ENCODE data around the gene LIME1.

LIME1 gene

DNA sequence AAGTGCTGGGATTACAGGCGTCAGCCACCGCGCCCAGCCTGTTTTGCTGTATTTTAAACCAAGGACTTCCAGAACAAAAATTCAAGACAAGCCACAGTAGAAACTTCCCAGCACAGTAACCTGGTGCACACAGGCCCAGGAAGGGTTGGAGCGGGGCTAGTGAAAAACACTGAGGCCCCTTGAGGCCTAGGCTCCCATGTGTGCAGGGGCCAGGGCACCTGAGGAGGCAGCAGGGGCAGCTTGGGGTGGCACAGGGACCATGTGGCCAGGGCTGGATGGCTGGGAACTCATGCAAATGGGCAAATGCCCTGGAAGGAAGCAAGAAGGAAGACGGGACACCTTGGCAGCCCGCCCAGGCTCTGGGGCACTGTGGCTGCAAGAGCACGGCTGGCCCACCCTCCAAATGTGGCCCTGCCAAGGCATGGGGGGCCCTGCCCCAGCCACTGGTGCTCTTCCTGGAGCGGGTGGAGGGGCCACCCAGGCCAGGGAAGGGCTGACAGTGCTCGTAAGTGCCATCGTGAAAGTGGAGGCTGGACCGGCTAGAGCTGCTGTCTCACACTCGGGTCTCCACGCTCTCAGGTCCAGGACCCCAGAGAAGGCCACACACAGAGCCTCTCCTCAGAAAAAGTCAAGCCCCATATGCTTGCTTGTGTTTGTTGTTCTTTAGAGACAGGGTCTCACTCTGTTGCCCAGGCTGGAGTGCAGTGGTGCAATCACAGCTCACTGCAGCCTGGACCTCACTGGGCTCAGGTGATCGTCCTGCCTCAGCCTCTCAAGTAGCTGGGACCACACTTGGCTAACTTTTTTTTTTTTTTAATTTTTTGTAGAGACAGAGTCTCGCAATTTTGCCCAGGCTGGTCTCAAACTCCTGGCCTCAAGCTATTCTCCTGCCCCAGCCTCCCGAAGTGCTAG is 13.4 kb downstream of the LIME1 start:
- DNase-seq (ENCODE audit: low spot score): no peak

GRCh38 chr20:63750807-63751470 is 14.5 kb downstream of the LIME1 start:
- peak; percentile 85 for DNase-seq (ENCODE audit: low spot score)

- DNase-seq (ENCODE audit: low spot score): no peak
Observed at GRCh38 chr20:63751471-63752271, 15.2 kb downstream of the LIME1 start.

- DNase-seq (ENCODE audit: low spot score): no peak
Observed at GRCh38 chr20:63752411-63753101, 16.1 kb downstream of the LIME1 start.

DNA sequence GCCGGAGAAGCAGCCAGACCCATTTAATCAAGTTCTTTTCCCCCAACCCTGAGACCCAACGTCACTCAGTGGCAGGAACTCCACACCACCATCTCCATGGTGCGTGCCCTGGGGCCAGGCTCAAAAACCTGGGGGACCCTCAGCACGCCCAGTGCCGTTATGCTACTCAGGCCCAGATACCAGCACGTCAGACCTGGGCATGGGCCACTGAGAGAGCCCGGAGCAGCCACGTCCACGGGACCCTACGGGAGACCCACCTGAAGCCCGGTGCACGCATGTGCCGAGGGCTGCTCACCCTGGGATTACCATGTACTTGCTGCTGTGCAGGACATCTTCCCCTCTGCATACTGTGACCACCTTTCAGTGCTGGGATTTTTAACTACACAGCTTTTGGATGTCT is 16.9 kb downstream of the LIME1 start:
- no peak for DNase-seq (ENCODE audit: low spot score)

GRCh38 chr20:63754008-63754407 is 17.5 kb downstream of the LIME1 start:
- no peak for DNase-seq (ENCODE audit: low spot score)

DNA sequence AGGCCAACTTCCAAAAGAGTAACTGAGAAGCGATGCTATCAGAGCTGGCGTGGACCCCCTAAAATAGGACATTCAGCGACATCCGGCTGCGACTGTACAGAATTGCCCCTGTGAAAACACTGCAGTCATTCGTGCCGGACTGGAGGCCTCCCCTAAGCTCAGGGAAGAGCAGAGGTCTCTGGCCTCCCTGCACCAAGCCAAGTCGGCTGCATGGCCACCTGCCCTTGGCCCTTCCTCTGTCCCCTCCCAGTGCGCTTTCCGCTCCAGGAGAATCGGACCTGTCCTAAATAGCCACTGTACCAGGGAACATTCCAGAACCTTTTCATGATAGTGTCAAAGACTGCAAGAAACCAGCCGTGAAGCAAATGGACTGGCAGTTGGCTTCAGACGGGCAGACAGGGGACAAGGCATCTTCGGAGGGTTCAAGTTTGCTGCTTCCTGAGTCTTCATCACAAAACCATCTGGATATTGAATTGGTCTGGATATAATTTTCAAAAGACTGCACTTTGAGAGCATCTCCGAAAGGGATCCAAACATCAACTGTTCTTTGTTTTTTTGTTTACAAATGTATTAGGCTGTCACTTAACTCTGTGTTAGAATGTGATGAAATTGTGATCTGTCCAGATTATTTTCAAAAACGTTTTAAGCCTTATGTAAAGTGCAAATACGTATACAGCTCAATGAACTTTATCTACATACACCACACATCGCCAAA is 19.6 kb downstream of the LIME1 start:
- DNase-seq (ENCODE audit: low spot score): no peak

DNA sequence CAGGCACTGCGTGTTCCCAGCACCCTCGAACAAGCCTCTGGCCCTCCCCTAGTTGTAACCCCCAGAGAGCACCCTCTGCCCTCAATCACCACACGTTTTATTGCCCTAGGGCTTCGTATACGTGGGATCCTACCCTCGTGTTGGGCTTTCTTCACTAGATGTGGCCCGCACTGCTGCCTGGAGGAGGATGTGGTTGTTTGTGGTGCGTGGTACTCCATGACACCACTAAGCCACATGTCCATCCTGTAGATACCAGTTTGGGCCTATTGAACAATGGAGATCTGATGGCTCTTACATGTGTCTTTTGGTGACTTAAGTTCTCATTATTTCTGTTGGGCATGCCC is 20.2 kb downstream of the LIME1 start:
- no peak for DNase-seq (ENCODE audit: low spot score)

- no peak for DNase-seq (ENCODE audit: low spot score)
Observed at GRCh38 chr20:63758152-63758551, 21.7 kb downstream of the LIME1 start.

GRCh38 chr20:63759377-63759901 is 23.0 kb downstream of the LIME1 start:
- no peak for DNase-seq (ENCODE audit: low spot score)

DNA sequence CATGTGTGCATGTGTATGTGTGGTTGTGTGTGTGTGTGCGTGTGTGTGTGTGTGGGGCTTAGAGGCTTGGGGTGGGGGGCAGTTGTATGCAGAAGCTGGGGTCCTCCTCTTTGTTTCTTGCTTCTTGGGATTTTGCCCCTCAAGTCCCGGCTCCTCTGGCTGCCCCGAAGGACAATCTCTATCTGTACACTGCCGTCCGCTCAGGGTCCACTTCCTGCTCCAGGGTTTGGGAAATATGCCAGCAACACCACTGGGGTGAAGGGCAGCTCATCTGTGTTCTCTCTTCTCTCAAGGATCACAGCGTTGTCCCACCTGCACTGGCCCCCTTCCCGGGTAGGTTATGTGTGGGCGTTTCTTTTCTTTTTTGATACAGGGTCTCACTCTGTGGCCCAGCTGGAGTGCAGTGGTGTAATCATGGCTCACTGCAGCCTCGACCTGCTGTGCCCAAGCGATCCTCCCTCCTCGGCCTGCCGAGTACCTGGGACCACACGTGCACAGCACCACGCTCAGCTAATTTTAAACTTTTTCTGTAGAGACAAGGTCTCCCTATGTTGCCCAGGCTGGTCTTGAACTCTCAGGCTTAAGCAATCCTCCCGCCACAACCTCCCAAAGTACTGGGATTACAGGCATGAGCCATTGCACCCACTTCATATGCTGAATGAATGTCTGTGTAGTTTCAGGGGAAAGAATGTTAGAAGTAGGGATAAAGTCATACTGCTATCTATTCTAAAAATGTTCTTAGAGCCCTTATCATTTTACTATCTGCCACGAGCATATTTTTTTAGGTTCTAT is 28.8 kb downstream of the LIME1 start:
- DNase-seq (ENCODE audit: low spot score): no peak

GRCh38 chr20:63765902-63766301 is 29.4 kb downstream of the LIME1 start:
- no peak for DNase-seq (ENCODE audit: low spot score)

- DNase-seq (ENCODE audit: low spot score): no peak
Observed at GRCh38 chr20:63766695-63767426, 30.4 kb downstream of the LIME1 start.

DNA sequence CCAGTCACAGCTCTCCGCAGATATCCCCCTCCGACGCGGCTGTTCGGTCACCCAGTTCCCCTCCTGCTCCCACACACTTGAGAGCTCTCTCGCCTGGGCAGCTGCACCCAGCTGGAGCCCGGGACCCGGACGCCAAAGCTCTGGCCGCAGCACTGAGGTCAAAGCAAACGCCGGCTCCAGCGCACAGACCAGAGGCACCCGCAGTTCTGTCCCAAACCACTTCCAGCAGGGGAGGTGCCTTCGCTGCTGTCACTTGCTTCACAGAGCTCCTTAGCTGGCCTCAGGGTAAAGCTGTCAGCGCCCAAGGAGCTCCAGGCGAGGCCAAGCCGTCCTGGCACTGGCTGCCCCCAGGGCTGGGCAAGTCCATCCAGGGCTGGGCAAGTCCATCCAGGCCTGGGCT is 31.0 kb downstream of the LIME1 start:
- DNase-seq (ENCODE audit: low spot score): no peak

DNA sequence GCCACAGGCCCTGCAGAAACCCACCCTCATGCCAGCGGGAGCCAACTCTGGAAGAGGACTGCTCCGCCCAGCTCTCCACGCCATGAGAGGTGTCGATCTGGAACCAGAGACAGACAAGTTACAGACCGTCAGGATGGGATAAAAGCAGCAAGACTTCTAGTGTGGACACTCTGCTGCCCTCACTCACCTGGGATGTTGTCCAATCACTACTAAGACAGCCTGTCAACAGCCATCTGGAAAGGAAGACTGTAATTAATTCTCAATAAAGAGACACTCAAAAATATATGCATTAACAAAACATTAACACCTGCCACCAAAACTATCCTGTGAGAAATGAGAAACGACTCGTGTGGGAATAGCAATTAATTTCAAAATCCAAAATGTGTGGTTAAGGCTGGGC is 31.4 kb downstream of the LIME1 start:
- no peak for DNase-seq (ENCODE audit: low spot score)

- DNase-seq (ENCODE audit: low spot score): no peak
Observed at GRCh38 chr20:63768591-63769515, 32.4 kb downstream of the LIME1 start.

GRCh38 chr20:63769891-63770474 is 33.5 kb downstream of the LIME1 start:
- DNase-seq (ENCODE audit: low spot score): no peak

DNA sequence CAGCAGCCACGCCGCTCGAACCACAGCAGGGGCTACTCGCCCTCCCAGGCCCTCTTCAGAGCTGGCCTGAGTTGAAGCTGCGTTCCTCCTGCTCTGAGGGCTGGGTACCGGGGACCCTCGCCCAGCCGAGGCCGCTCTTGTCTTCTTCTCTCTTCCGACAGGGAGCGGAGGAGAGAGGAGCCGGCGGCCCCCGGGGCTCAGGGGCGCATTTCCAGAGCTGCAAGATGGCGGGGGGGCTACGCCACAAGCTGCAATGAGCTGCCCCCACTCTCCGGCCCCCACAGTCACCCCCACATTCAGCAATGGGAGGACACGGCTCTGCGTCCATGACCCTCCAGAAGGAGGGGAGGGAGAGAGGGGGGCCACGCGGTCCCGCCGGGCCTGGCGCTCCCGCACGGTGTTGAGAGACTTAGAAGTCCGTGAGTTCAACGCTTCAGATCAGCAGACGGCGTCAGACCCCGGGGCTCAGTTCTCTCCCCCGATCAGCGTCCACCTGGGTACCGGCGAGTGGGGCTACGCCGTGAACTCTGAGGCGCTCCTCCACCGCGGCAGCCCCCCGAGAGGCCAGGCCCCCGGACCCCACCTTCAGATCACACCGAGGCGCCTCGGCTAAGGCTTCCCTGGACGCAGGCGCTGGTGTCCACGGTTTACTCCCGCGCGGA is 34.7 kb downstream of the LIME1 start:
- no peak for DNase-seq (ENCODE audit: low spot score)

All from CD4-positive, alpha-beta T cell treated with Interleukin-6 at 100 ng/mL for 8 hours (primary cell).